Measurements from ENCODE around the gene OTUB1. TPM values are rescaled to one million over a fixed set of nuclear protein-coding genes. Genes with fewer than 3 reads are reported as not detected.

Gene OTUB1
- total RNA-seq, 1 experiment from 2014 or later, result 87.0 TPM

GRCh38 chr11:64005691-64006090 lies 19.5 kb downstream of the OTUB1 start:
- Histone ChIP-seq H4K20me1 (ENCODE audit: insufficient read depth) (no peaks in the 10 kb centered on the region), H3K36me3 (ENCODE audit: control insufficient read depth in 1 of 2, insufficient read depth in 2 of 2, low read length in 2 of 2) (peaks cover 0 to 6% of the 10 kb centered on the region in 2 experiments; a peak in 1 of 4 replicates), H3K9ac (ENCODE audit: low read length) (no peak overlapping the region), H3K4me3 (replicated peaks in 1 of 2; ENCODE audit: low read depth in 1 of 2, low read length in 2 of 2) (no peak overlapping the region), H2AFZ (ENCODE audit: low read depth, low read length, poor library complexity, severe bottlenecking) (no peak overlapping the region), H3K27me3 (ENCODE audit: insufficient read depth, low read length) (no peaks in the 10 kb centered on the region), H3K4me1 (ENCODE audit: control insufficient read depth in 1 of 2, insufficient read depth in 2 of 2, low read length in 2 of 2) (peaks cover 18 to 37% of the 10 kb centered on the region in 2 experiments), H3K79me2 (ENCODE audit: insufficient read depth, low read length) (0 out of 2 replicates have a peak, but pooled peaks cover 3% of the 10 kb centered on the region), H3K4me2 (ENCODE audit: low read length) (no peak overlapping the region), H3K9me3 (ENCODE audit: control insufficient read depth in 1 of 2, insufficient read depth in 1 of 2, low read depth in 1 of 2, low read length in 2 of 2) (peaks cover 0 to 6% of the 10 kb centered on the region in 2 experiments; a peak in 1 of 4 replicates), H3K9me2 (ENCODE audit: insufficient read depth) (no peaks in the 10 kb centered on the region), H3K27ac (ENCODE audit: low read depth, low read length) (no peak overlapping the region; the same call in 1 of the 2 replicates)
- RAD21 ChIA-PET (ENCODE audit: low non-redundant PET in 1 of 2, low total read pairs in 2 of 2, uncharacterized antibody in 2 of 2, unreplicated experiment in 2 of 2), result no interaction called here
- BruUV-seq (replicated peaks), result no TSS peak
- CTCF ChIA-PET, result no interaction called here
- ATAC-seq, result no peak
- intact Hi-C loops (cut with micrococcal nuclease), result loop anchor here (10.0 kb wide), 1 partner anchor 139 kb away; no protein-coding TSS in a partner anchor
- POLR2A ChIA-PET, result no interaction called here
- TF ChIP-seq EZH2phosphoT487 (IDR thresholded peaks at IDR 0.05; ENCODE audit: borderline replicate concordance) (no peak), TCF7L2 (IDR thresholded peaks at IDR 0.05; ENCODE audit: borderline replicate concordance, extremely low read depth, insufficient read depth, insufficient read length) (no peak)
- no peak for DNase-seq (ENCODE audit: low read depth, low spot score)

DNA sequence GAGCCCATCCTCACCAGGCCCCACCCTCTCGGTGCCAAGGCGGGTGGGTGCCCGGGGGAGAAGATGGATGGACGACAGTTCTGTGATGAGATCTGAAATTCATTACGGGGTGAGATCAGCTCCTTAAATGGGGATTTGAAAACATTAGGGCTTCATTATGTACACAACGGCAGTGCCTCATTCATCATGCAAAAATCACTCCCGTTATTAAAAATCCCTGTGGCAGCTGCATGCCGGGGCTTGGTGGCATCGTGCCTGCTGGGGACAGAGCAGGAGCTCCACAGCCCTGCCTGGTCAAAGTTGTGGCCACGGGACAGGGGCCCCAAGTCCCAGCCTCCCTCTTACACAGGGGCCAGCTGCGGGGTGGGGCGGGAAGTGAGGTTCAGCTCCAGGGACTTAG lies 20.2 kb downstream of the OTUB1 start:
- H4K20me1 ChIP-seq (ENCODE audit: insufficient read depth), result no peaks in the 10 kb centered on the region
- BruUV-seq (replicated peaks), result no TSS peak
- ChIA-PET CTCF (no interaction called here), POLR2A (no interaction called here), RAD21 (ENCODE audit: low non-redundant PET in 1 of 2, low total read pairs in 2 of 2, uncharacterized antibody in 2 of 2, unreplicated experiment in 2 of 2) (no interaction called here)
- H3K4me1 ChIP-seq (ENCODE audit: control insufficient read depth in 1 of 2, insufficient read depth in 2 of 2, low read length in 2 of 2), result peaks cover 18 to 37% of the 10 kb centered on the region in 2 experiments
- peak overlapping the region; percentile 65 for H3K9ac ChIP-seq (ENCODE audit: low read length)
- H3K4me2 ChIP-seq (ENCODE audit: low read length), result peak overlapping the region; percentile 89
- peaks cover 0 to 6% of the 10 kb centered on the region in 2 experiments; a peak in 1 of 4 replicates for H3K36me3 ChIP-seq (ENCODE audit: control insufficient read depth in 1 of 2, insufficient read depth in 2 of 2, low read length in 2 of 2)
- TF ChIP-seq EZH2 (IDR thresholded peaks at IDR 0.05) (no peak), POLR2A (IDR thresholded peaks at IDR 0.05; ENCODE audit: borderline replicate concordance, extremely low read depth, insufficient read depth, insufficient read length) (no peak), TCF7L2 (IDR thresholded peaks at IDR 0.05; ENCODE audit: borderline replicate concordance, extremely low read depth, insufficient read depth, insufficient read length) (no peak), POLR2AphosphoS5 (IDR thresholded peaks at IDR 0.05; ENCODE audit: low read depth, low read length) (no peak), ZNF274 (IDR thresholded peaks at IDR 0.05; ENCODE audit: low read depth, low read length) (no peak), CTCF (IDR thresholded peaks at IDR 0.05 in 2 of 3, conservative IDR thresholded peaks at IDR 0.05 in 1 of 3; ENCODE audit: borderline replicate concordance in 1 of 3, insufficient read depth in 1 of 3, low read depth in 2 of 3, low read length in 2 of 3) (no peak), RAD21 (IDR thresholded peaks at IDR 0.05; ENCODE audit: low read depth) (no peak), ELF1 (IDR thresholded peaks at IDR 0.05; ENCODE audit: borderline replicate concordance, low read depth) (no peak), MAX (IDR thresholded peaks at IDR 0.05) (no peak), ZBTB33 (IDR thresholded peaks at IDR 0.05; ENCODE audit: extremely low read depth, insufficient replicate concordance, low read length) (no peak), CEBPB (IDR thresholded peaks at IDR 0.05; ENCODE audit: low read depth) (no peak), SP1 (IDR thresholded peaks at IDR 0.05; ENCODE audit: low read depth) (no peak), SIN3A (IDR thresholded peaks at IDR 0.05; ENCODE audit: low read depth) (no peak), EGR1 (IDR thresholded peaks at IDR 0.05; ENCODE audit: low read depth) (no peak)
- no peaks in the 10 kb centered on the region for H3K27me3 ChIP-seq (ENCODE audit: insufficient read depth, low read length)
- no peak overlapping the region for H2AFZ ChIP-seq (ENCODE audit: low read depth, low read length, poor library complexity, severe bottlenecking)
- no peaks in the 10 kb centered on the region for H3K9me2 ChIP-seq (ENCODE audit: insufficient read depth)
- H3K9me3 ChIP-seq (ENCODE audit: control insufficient read depth in 1 of 2, insufficient read depth in 1 of 2, low read depth in 1 of 2, low read length in 2 of 2), result peaks cover 0 to 9% of the 10 kb centered on the region in 2 experiments; a peak in 1 of 4 replicates
- H3K27ac ChIP-seq (ENCODE audit: low read depth, low read length), result peak overlapping the region; percentile 77
- intact Hi-C loops (cut with micrococcal nuclease), result loop anchor here (10.0 kb wide), 1 partner anchor 138 kb away; no protein-coding TSS in a partner anchor
- H3K79me2 ChIP-seq (ENCODE audit: insufficient read depth, low read length), result 0 out of 2 replicates have a peak, but pooled peaks cover 3% of the 10 kb centered on the region
- no peak for DNase-seq (ENCODE audit: low read depth, low spot score)
- 0 out of 4 replicates have a peak overlapping the region, but pooled peaks of 1 of the 2 experiments have one; percentile 58 for H3K4me3 ChIP-seq (replicated peaks in 1 of 2; ENCODE audit: low read depth in 1 of 2, low read length in 2 of 2)
- no peak for ATAC-seq
